Type B pancreatic cell (in vitro differentiated cells): ENCODE data around the gene CNTFR. TPM values are rescaled to one million over a fixed set of nuclear protein-coding genes. Genes with fewer than 3 reads are reported as not detected.
"Not testable (repeated sequence)": the region's sequence is repeated elsewhere in the genome, so short reads cannot be mapped to it uniquely, and the experiment has no call there.

ENCODE experiments used
- DNase-seq: peaks from one replicate; pipeline ENCODE4 v3.0.0; 2021; ENCODE audit warnings: mixed read lengths; ENCODE audit not compliant: unreplicated experiment; ENCODE audit errors: extremely low spot score
- H3K27ac Mint-ChIP-seq: 2 replicates; pipeline ENCODE4 v1.8.0; 2021; ENCODE audit warnings: mild to moderate bottlenecking, mixed read lengths
- H3K27me3 Mint-ChIP-seq: 2 replicates; pipeline ENCODE4 v1.8.0; 2021; ENCODE audit warnings: mixed read lengths
- H3K36me3 Mint-ChIP-seq: 2 replicates; pipeline ENCODE4 v1.8.0; 2021; ENCODE audit warnings: mixed read lengths
- H3K4me1 Mint-ChIP-seq: one replicate; pipeline ENCODE4 v1.8.0; 2021; ENCODE audit warnings: mixed read lengths; ENCODE audit not compliant: unreplicated experiment
- H3K4me3 Mint-ChIP-seq: 2 replicates; pipeline ENCODE4 v1.8.0; 2021; ENCODE audit warnings: mild to moderate bottlenecking, mixed read lengths
- H3K9me3 Mint-ChIP-seq: 2 replicates; pipeline ENCODE4 v1.8.0; 2021; ENCODE audit warnings: mixed read lengths
- long read RNA-seq: library from polyadenylated mRNA; unstranded; transcript quantifications from one replicate; pipeline ENCODE4 v2.0.0, GENCODE V29; 2020
- total RNA-seq: library from RNA; stranded (reverse); gene quantifications from 2 replicates; pipeline ENCODE4 v1.2.1, GENCODE V29; 2021; ENCODE audit warnings: low replicate concordance
- TF ChIP-seq, protein P1 (sequence below): fragments of 200-600 bp; sonication (generic); conservative IDR thresholded peaks from 2 replicates; pipeline ENCODE4 v1.5.0; 2021; ENCODE audit warnings: antibody characterized with exemption, mild to moderate bottlenecking

Gene CNTFR, protein sequence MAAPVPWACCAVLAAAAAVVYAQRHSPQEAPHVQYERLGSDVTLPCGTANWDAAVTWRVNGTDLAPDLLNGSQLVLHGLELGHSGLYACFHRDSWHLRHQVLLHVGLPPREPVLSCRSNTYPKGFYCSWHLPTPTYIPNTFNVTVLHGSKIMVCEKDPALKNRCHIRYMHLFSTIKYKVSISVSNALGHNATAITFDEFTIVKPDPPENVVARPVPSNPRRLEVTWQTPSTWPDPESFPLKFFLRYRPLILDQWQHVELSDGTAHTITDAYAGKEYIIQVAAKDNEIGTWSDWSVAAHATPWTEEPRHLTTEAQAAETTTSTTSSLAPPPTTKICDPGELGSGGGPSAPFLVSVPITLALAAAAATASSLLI
- 3.5 and 24.2 TPM in 2 replicates for total RNA-seq
- long read RNA-seq: 0 reads

DNA sequence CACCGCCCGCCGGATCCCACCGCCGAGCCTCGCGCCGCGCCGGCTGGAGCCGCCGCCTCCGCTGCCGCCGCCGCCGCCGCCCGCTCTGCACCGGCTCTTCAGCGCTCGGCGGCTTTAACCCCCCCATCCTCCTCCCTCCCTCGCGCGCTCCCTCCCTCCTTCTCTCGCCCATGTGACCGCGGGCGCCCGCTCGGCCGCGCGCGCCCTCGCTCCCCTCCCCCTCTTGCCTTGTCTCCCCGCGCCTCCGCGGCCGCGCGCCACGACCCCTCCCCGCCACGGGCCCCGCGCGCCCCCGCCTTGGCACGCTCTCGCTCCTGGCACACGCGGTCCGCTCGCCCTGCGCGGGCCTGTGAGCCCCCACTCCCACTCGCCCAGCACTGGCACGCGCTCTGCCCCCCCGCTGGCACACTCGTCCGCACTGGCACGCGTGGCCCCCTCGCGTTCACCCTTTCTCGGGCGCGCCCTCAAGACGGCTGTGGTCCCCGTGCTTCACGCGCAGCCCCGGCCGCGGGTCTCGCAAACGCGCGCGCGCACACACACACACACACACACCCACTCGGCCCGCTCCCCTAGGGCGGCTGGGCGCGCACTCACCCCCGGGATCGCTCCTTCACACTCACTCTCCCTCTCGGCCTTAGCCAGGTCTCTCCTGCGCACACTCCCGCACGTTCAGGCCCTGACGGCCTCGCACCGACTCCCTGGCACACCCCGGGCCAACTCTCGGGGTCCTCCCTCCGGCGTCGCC, at the start of gene CNTFR:
Gene CNTFR (minus strand): TSS at position 89 of the 745 bp plus-strand sequence. CDS start 20,743 bp downstream, outside the sequence.
- no peak for DNase-seq
- peaks cover 83% of the 10 kb centered on the region for H3K27me3 Mint-ChIP-seq
- no peaks in the 10 kb centered on the region for H3K36me3 Mint-ChIP-seq
- no peaks in the 10 kb centered on the region for H3K9me3 Mint-ChIP-seq
- H3K27ac Mint-ChIP-seq: peak within 1 kb of the TSS; percentile 81
- peaks cover 40% of the 10 kb centered on the region for H3K4me1 Mint-ChIP-seq
- TF ChIP-seq, protein P1, sequence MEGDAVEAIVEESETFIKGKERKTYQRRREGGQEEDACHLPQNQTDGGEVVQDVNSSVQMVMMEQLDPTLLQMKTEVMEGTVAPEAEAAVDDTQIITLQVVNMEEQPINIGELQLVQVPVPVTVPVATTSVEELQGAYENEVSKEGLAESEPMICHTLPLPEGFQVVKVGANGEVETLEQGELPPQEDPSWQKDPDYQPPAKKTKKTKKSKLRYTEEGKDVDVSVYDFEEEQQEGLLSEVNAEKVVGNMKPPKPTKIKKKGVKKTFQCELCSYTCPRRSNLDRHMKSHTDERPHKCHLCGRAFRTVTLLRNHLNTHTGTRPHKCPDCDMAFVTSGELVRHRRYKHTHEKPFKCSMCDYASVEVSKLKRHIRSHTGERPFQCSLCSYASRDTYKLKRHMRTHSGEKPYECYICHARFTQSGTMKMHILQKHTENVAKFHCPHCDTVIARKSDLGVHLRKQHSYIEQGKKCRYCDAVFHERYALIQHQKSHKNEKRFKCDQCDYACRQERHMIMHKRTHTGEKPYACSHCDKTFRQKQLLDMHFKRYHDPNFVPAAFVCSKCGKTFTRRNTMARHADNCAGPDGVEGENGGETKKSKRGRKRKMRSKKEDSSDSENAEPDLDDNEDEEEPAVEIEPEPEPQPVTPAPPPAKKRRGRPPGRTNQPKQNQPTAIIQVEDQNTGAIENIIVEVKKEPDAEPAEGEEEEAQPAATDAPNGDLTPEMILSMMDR: no peak
- peak within 1 kb of the TSS; percentile 89 for H3K4me3 Mint-ChIP-seq

DNA sequence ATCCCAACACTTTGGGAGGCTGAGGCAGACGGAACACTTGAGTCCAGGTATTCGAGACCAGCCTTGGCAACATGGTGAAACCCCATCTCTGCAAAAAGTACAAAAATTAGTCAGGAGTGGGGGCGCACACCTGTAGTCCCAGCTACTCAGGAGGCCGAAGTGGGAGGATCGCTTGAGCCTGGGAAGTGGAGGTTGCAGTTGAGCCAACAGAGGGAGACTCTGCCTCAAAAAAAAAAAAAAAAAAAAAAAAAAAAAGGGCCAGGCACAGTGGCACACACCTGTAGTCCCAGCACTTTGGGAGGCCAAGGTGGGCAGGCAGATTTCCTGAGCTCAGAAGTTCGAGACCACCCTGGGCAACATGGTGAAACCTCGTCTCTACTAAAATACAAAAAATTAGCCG, 49.8 kb upstream of the CNTFR start:
- H3K27me3 Mint-ChIP-seq: not testable (repeated sequence)

DNA sequence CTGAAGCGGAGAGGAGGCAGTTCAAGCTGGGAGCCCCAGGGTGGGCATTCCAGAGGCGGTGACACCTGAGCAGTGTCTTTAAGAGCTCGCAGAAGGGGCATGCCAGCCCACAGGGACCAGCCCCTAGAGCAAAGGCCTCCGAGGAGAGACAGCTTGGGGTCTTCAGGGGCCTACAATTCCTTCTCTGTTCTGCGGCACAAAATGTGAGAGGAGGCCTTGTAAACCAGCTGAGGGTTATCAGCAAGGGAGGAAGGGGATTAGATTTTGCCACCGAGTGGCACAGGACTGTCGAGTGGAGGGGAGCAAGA, 48.6 kb upstream of the CNTFR start:
- no peaks in the 10 kb centered on the region for H3K9me3 Mint-ChIP-seq
- no peaks in the 10 kb centered on the region for H3K27me3 Mint-ChIP-seq
- peak overlapping the region; percentile 76 for H3K27ac Mint-ChIP-seq
- peaks cover 22% of the 10 kb centered on the region for H3K4me1 Mint-ChIP-seq
- TF ChIP-seq, protein P1: no peak
- no peaks in the 10 kb centered on the region for H3K36me3 Mint-ChIP-seq
- peak overlapping the region; percentile 91 for H3K4me3 Mint-ChIP-seq
- DNase-seq: no peak

More for the DNA sequence above, 49.8 kb upstream of the CNTFR start:
- H3K36me3 Mint-ChIP-seq, H3K27ac Mint-ChIP-seq, DNase-seq, H3K4me3 Mint-ChIP-seq, H3K9me3 Mint-ChIP-seq: not testable (repeated sequence)
- peaks cover 18% of the 10 kb centered on the region for H3K4me1 Mint-ChIP-seq

DNA sequence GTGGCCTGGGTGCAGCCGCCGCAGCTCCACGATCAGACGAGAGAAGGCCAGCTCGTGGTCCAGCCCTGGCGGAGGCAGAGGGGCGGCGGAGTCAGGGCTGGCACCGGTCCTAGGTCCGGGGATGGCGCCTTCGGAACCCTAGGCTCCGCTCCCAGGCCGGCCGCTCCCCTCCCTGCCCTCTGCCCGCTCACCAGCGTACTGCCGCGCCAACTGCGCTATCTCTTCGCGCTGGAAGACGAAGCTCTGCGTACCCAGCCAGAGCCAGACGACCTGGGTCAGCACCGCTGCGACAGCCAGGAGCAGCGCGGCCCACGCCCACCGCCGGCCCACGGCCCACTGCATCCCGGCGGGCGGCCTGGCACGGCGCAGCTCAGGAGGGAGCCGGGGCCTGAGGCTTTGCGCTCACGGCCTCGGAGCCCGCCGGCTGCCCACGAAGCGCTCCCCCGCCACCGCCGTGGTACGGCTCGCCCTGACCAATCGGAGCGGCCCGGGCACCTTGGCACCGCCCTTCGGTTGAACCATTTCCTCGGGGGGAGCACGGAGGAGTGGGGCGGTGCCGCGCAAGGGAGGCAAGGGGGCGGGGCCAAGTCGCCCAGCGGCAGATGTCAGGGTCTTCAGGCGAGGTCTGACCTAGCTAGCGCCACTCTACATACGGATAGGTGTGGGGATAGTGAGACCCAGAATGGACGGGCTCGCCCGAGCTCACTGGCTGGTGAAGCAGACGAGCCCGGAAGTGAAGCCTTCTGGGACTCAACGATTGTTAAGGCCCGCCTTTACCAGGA, 48.0 kb upstream of the CNTFR start, which contains the start of gene SIGMAR1:
Gene SIGMAR1 (minus strand): TSS at position 432 of the 782 bp plus-strand sequence. CDS start 90 bp downstream, at position 342.
- Mint-ChIP-seq H3K27ac (peak within 1 kb of the TSS; percentile 76), H3K36me3 (no peaks in the 10 kb centered on the region), H3K9me3 (no peaks in the 10 kb centered on the region), H3K4me3 (peak within 1 kb of the TSS; percentile 91), H3K27me3 (peaks cover 3% of the 10 kb centered on the region), H3K4me1 (peaks cover 22% of the 10 kb centered on the region)
- TF ChIP-seq, protein P1: no peak
- DNase-seq: peak; percentile 94

DNA sequence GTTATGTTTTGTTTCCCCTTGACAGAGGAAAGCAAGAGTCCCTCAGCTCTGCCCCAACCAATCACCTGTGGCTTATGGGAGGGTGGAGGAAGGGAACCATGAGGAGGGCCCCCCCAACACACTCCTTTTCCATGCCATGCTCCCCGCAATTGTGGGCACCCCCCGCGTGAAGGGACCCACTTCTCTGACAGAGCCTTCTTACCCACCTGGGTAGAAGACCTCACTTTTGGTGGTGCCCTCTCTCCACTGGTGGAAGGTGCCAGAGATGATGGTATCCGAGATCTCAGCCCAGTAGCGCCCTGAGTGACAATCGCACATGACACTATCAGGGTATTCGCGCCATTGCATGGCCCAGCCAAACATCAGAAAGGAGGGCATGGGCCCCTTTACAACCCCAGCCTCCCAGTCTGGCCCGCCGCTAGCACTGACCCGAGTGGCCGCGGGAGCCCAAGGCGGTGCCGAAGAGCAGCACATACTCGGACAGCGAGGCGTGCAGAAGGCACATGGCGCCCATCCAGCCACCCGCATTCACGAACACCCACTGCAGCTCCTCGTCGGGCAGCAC, 47.3 kb upstream of the CNTFR start:
- peak overlapping the region; percentile 37 for H3K27ac Mint-ChIP-seq
- H3K4me3 Mint-ChIP-seq: peak overlapping the region; percentile 91
- H3K4me1 Mint-ChIP-seq: peaks cover 22% of the 10 kb centered on the region
- DNase-seq: no peak
- H3K27me3 Mint-ChIP-seq: peaks cover 9% of the 10 kb centered on the region
- TF ChIP-seq, protein P1: no peak
- H3K36me3 Mint-ChIP-seq: no peaks in the 10 kb centered on the region
- no peaks in the 10 kb centered on the region for H3K9me3 Mint-ChIP-seq
